Stimulated activated naive CD8-positive, alpha-beta T cell treated with anti-CD3 and anti-CD28 coated beads, Interleukin-15, amount 100 ng/mL, for 72 hours (primary cell): Measurements from ENCODE around the gene SPESP1.

ENCODE experiments used
- ATAC-seq: fragments of 150-1000 bp; cut with Tn5 transposase; 2 replicates; pipeline ENCODE4 v1.10.0; 2021; ENCODE audit warnings: mild to moderate bottlenecking, moderate library complexity
- DNase-seq, 2 donors: peaks; one replicate each; pipeline ENCODE4 v3.0.0; 2021 to 2022
- H3K27ac Mint-ChIP-seq, 2 donors: one replicate each; pipeline ENCODE4 v1.8.0; 2022; ENCODE audit warnings: mild to moderate bottlenecking in 2 of 2, mixed read lengths in 2 of 2, moderate library complexity in 2 of 2
- H3K27me3 Mint-ChIP-seq: one replicate; pipeline ENCODE4 v1.8.0; 2022; ENCODE audit warnings: mixed read lengths
- H3K4me1 Mint-ChIP-seq: one replicate; pipeline ENCODE4 v1.8.0; 2022; ENCODE audit warnings: mild to moderate bottlenecking, mixed read lengths
- H3K4me3 Mint-ChIP-seq, 2 donors: one replicate each; pipeline ENCODE4 v1.8.0; 2022; ENCODE audit warnings: mild to moderate bottlenecking in 2 of 2, mixed read lengths in 2 of 2, moderate library complexity in 1 of 2
- H3K9me3 Mint-ChIP-seq, 2 donors: one replicate each; pipeline ENCODE4 v1.8.0; 2022; ENCODE audit warnings: mixed read lengths in 2 of 2

SPESP1 gene

DNA sequence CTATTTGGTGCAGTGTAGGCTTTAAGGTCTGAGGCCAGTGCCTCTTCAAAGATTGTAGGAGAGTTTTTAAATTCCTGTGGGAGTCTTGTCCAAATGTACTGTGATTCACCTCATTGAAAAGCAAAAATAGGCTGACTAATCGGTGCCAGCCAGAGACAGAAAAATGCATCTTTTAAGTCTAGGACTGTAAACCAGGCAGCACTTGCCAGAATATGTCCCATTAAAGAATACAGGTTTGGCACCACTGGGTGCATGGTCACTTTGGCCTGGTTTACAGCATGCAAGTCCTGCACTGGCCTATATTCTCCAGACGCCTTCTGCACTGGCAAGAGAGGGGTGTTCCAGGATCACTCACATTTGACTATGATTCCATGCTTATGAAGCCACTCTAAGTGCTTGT, 63.8 kb downstream of the SPESP1 start:
- Mint-ChIP-seq H3K9me3 (no peaks in the 10 kb centered on the region), H3K27me3 (peaks cover 10% of the 10 kb centered on the region)

DNA sequence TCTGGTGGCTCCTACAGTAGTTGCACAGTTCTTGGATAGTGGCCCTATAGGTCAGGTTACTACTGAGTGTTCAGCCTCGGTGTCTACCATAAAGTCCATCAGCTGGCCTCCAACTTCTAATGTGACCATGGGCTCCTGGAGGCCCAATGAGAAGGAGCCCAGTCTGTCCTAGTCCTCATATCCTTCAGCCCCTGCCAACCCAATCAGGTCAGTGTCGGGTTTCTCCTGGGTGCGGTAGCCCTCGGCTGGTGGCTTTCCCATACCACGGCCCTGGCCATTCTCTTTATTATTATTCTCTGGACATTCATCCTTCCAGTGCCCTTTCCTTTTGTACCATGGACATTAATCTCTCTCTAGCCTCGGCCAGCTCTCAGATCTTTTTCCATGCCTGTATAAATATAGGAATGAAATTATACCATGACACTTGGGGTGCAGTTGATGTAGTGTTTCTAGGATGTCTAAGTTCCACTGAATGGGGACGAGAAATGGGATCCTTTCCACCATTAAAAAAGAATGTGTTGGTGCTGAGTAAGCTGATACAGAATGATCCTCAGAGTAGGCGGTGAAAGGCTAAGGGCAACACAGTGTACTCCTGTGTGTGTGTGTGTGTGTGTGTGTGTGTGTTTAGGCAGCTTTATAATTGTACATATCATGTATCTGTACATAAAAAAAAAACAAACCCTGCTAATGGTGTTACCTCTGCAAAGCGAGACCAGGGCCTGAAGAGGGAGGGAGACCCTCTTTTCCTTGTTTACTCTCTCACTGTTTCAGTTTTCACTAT, 64.8 kb downstream of the SPESP1 start:
- H3K27me3 Mint-ChIP-seq: peaks cover 10% of the 10 kb centered on the region
- no peak for ATAC-seq
- H3K4me1 Mint-ChIP-seq: no peaks in the 10 kb centered on the region
- no peaks in the 10 kb centered on the region for H3K9me3 Mint-ChIP-seq
- H3K4me3 Mint-ChIP-seq: no peak overlapping the region
- no peak overlapping the region for H3K27ac Mint-ChIP-seq
- no peak for DNase-seq

More for the DNA sequence above, 63.8 kb downstream of the SPESP1 start:
- DNase-seq (no peak), ATAC-seq (no peak)
- Mint-ChIP-seq H3K4me3 (no peak overlapping the region), H3K4me1 (no peaks in the 10 kb centered on the region), H3K27ac (no peak overlapping the region)
